OCI-LY1 (cell line): ENCODE results near the gene KDM2A.

Source experiments
- H2AFZ ChIP-seq: fragments of 200-600 bp; sonication (generic), shearing (Covaris generic); 2 replicates; pipeline ENCODE4 v1.6.0; 2014; ENCODE audit warnings: antibody characterized with exemption, mild to moderate bottlenecking, low read length
- H3F3A ChIP-seq: fragments of 200-600 bp; sonication (generic), shearing (Covaris generic); 2 replicates; pipeline ENCODE4 v1.6.0; 2014; ENCODE audit warnings: mild to moderate bottlenecking, antibody characterized with exemption, low read length, moderate library complexity; ENCODE audit not compliant: insufficient read depth
- H3K27ac ChIP-seq: fragments of 200-600 bp; sonication (generic); 2 replicates; pipeline ENCODE4 v1.5.1; 2014; ENCODE audit warnings: low read length, mixed run types, mild to moderate bottlenecking, low read depth; ENCODE audit not compliant: poor library complexity, severe bottlenecking
- H3K27me3 ChIP-seq: fragments of 200-600 bp; sonication (generic); 2 replicates; pipeline ENCODE4 v1.6.0; 2014; ENCODE audit warnings: antibody characterized with exemption, mild to moderate bottlenecking, low read length, moderate library complexity; ENCODE audit not compliant: insufficient read depth
- H3K36me3 ChIP-seq: fragments of 200-600 bp; sonication (generic); 2 replicates; pipeline ENCODE4 v1.6.1; 2014; ENCODE audit warnings: mild to moderate bottlenecking, antibody characterized with exemption, low read length, moderate library complexity, mixed read lengths; ENCODE audit not compliant: insufficient read depth
- H3K4me1 ChIP-seq: fragments of 200-600 bp; sonication (generic); 2 replicates; pipeline ENCODE4 v1.5.1; 2014; ENCODE audit warnings: mild to moderate bottlenecking, low read length, moderate library complexity; ENCODE audit not compliant: insufficient read depth, severe bottlenecking
- H3K4me2 ChIP-seq: fragments of 200-600 bp; sonication (generic), shearing (Covaris generic); 2 replicates; pipeline ENCODE4 v1.6.1; 2014; ENCODE audit warnings: low read length
- H3K4me3 ChIP-seq: fragments of 200-600 bp; sonication (generic); 2 replicates; pipeline ENCODE4 v1.5.1; 2014; ENCODE audit warnings: low read length, low read depth, mild to moderate bottlenecking, mixed read lengths; ENCODE audit not compliant: poor library complexity, severe bottlenecking
- H3K79me2 ChIP-seq: fragments of 200-600 bp; shearing (Covaris generic); 2 replicates; pipeline ENCODE4 v1.6.1; 2016; ENCODE audit warnings: mixed run types, low read length, mixed read lengths; ENCODE audit not compliant: insufficient read depth
- H3K9ac ChIP-seq: fragments of 200-600 bp; sonication (generic), shearing (Covaris generic); 2 replicates; pipeline ENCODE4 v1.6.1; 2014; ENCODE audit warnings: mild to moderate bottlenecking, low read length, mixed read lengths
- H3K9me2 ChIP-seq: fragments of 200-600 bp; sonication (generic), shearing (Covaris generic); 2 replicates; pipeline ENCODE4 v1.6.1; 2014; ENCODE audit warnings: low read depth, mild to moderate bottlenecking, low read length, mixed read lengths
- H3K9me3 ChIP-seq: fragments of 200-600 bp; shearing (Covaris generic); 2 replicates; pipeline ENCODE4 v1.6.1; 2014; ENCODE audit warnings: low read length, mixed read lengths
- H4K20me1 ChIP-seq: fragments of 200-600 bp; sonication (generic), shearing (Covaris generic); 2 replicates; pipeline ENCODE4 v1.6.0; 2016; ENCODE audit warnings: mild to moderate bottlenecking, low read length; ENCODE audit not compliant: insufficient read depth
- EZH2 ChIP-seq: fragments of 200-600 bp; sonication (generic), shearing (Covaris generic); IDR thresholded peaks from 2 replicates; pipeline ENCODE4 v1.8.0; 2017; ENCODE audit warnings: borderline replicate concordance, mixed run types, mild to moderate bottlenecking, antibody characterized with exemption, low read length, moderate library complexity, mixed read lengths
- TF ChIP-seq, protein P1 (sequence below): fragments of 200-600 bp; sonication (generic), shearing (Covaris generic); IDR thresholded peaks from 2 replicates; pipeline ENCODE4 v1.5.1; 2017; ENCODE audit warnings: mild to moderate bottlenecking, antibody characterized with exemption, low read length, moderate library complexity, mixed read lengths

Gene KDM2A

DNA sequence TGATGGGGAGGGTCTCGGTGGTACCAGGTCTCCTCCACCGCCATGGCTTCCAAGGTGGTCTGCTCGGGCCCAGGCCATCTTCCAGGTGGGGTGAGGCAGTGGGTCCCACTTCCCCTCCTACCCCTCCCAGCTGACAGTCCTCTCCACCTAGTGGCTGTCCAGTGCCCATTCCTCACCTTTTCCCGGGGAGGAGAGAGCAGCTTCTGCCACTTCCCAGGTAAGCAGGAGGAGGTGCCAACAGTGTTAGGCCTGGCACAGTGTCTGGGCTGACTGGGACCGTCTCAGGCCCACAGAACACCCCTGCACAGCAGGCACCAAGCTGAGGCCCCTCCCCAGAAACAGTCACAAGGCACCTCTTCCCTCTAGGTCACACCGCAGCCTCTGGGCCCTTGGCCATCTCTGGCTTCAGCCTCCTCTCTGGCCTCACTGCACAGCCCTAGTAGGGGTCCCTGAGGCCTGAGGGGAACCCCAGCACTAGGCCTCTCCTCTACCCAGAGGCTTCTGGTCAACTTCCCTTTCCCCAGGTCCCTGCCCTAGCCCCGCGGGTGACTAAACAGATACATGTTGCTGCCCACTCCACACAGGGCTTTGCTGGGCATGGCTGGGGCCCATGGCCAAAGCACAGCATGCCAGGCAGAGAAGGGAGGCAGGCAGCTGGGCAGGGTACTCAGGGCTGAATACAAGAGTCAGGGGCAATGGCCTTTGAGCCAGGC is 167.7 kb downstream of the KDM2A start:
- H3K4me2 ChIP-seq = peak overlapping the region; percentile 75

DNA sequence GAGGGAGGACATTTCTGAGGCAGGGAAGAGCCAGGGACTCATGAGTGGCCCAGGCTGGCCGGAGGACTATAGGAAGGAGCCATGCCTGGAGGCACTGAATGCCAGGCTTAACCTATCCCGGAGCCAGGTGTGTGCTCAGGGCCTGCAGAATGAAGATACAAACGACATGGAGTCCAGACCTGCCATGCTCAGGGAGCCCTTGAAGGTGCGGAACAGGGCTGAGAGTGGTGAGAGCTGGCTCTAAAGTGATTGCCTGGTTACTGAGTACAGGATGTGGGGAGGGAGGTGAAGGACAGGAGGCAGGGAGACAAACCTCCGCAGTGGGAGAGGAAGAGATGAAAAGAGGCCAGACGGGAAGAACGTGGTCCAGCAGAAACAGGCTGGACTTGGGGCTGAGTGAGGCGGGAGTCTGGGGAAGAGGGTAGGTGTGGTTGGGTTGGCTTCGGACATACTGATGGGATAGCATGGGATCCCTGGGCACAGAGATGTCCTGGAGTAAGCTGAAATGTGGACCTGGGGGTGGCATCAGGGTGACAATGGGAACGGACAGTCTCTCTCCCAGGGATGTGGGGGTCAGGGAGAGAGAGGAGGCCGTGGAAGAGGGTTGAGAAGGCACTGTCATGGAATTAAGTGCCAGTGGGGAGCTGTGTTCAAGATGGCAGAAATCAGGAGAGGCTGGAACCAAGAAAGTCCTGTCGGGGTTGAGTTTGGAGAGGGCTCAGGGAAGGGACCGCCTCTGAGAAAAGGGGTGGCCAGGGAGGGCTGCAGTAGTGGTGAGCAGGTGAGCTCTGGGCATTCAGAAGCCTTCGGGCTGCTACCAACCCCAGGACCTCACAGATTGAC is 168.5 kb downstream of the KDM2A start:
- Histone ChIP-seq H3K27ac (peak overlapping the region; percentile 96), H3K9me2 (no peaks in the 10 kb centered on the region), H4K20me1 (no peaks in the 10 kb centered on the region), H2AFZ (no peak overlapping the region), H3K27me3 (no peaks in the 10 kb centered on the region), H3K4me3 (peak overlapping the region; percentile 85), H3K4me2 (peak overlapping the region; percentile 75), H3F3A (no peaks in the 10 kb centered on the region), H3K79me2 (no peaks in the 10 kb centered on the region), H3K36me3 (peaks cover 68% of the 10 kb centered on the region), H3K9me3 (no peaks in the 10 kb centered on the region), H3K9ac (peak overlapping the region; percentile 98), H3K4me1 (peaks cover 34% of the 10 kb centered on the region)
- no peak for TF ChIP-seq EZH2
- TF ChIP-seq, protein P1, sequence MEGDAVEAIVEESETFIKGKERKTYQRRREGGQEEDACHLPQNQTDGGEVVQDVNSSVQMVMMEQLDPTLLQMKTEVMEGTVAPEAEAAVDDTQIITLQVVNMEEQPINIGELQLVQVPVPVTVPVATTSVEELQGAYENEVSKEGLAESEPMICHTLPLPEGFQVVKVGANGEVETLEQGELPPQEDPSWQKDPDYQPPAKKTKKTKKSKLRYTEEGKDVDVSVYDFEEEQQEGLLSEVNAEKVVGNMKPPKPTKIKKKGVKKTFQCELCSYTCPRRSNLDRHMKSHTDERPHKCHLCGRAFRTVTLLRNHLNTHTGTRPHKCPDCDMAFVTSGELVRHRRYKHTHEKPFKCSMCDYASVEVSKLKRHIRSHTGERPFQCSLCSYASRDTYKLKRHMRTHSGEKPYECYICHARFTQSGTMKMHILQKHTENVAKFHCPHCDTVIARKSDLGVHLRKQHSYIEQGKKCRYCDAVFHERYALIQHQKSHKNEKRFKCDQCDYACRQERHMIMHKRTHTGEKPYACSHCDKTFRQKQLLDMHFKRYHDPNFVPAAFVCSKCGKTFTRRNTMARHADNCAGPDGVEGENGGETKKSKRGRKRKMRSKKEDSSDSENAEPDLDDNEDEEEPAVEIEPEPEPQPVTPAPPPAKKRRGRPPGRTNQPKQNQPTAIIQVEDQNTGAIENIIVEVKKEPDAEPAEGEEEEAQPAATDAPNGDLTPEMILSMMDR = no peak

More for the DNA sequence above, 167.7 kb downstream of the KDM2A start:
- H3K27ac ChIP-seq = peak overlapping the region; percentile 96
- no peak for TF ChIP-seq EZH2
- TF ChIP-seq, protein P1 = peak; percentile 7; the same call in 1 of the 2 replicates
- no peak overlapping the region for H2AFZ ChIP-seq
- H4K20me1 ChIP-seq = no peaks in the 10 kb centered on the region
- H3K79me2 ChIP-seq = no peaks in the 10 kb centered on the region
- H3K36me3 ChIP-seq = peaks cover 68% of the 10 kb centered on the region
- no peaks in the 10 kb centered on the region for H3K9me2 ChIP-seq
- peak overlapping the region; percentile 98; the same call in 1 of the 2 replicates for H3K9ac ChIP-seq
- H3F3A ChIP-seq = no peaks in the 10 kb centered on the region
- no peaks in the 10 kb centered on the region for H3K27me3 ChIP-seq
- H3K4me1 ChIP-seq = peaks cover 34% of the 10 kb centered on the region
- H3K4me3 ChIP-seq = no peak overlapping the region
- H3K9me3 ChIP-seq = no peaks in the 10 kb centered on the region

DNA sequence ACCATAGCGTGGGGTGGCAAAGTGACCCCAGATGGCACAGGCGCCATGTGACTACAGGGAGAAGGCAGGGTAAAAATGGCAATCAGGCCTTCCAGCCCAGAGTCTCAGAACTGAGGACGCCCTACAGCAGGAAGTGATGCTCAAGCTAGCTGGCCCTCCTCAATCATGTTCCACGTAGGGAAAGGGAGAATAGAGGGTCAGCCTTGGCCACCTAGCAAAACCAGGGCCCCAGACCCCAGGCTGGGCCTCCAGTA is 169.1 kb downstream of the KDM2A start:
- Histone ChIP-seq H3K79me2 (no peaks in the 10 kb centered on the region), H3K27ac (peak overlapping the region; percentile 96), H3K9ac (peak overlapping the region; percentile 98), H3K36me3 (peaks cover 68% of the 10 kb centered on the region), H3K4me1 (peaks cover 34% of the 10 kb centered on the region), H3K4me2 (peak overlapping the region; percentile 75), H2AFZ (no peak overlapping the region), H3K4me3 (peak overlapping the region; percentile 85), H3K27me3 (no peaks in the 10 kb centered on the region), H3F3A (no peaks in the 10 kb centered on the region), H4K20me1 (no peaks in the 10 kb centered on the region), H3K9me3 (no peaks in the 10 kb centered on the region), H3K9me2 (no peaks in the 10 kb centered on the region)
- no peak for TF ChIP-seq EZH2
- TF ChIP-seq, protein P1 = no peak
